ENCODE measurements around the gene ARL6IP1.
"Not testable (repeated sequence)": the region's sequence is repeated elsewhere in the genome, so short reads cannot be mapped to it uniquely, and the experiment has no call there.

ARL6IP1 gene

DNA sequence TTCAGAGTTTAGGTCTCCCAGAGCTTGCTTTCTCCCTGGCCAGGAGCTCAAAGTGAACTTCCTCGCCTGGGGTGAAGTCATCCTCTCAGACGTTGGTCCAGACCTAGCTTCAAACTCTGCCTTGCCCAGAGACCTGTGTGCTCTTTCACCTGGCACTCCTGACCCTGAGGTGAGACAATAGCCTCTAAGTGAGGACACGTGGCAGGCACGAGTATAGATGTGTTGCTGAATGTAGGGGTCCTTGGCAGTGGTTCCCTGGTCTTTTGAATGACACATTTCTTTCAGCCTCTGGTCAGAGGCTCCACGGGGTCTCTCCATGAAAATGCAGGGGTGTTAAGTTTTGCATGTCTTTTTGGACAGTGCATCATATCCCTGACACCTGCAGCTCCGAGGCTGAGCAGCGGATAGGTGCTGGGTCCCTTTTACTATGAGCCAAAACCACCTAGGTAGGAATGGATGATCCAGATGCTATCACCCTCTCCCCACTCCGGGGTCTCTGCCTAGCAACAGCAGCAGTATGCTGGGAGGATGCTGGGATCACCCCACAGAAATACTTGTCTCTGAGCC lies 20.8 kb downstream of the ARL6IP1 start:
- not testable (repeated sequence) for H3K4me3 ChIP-seq (ENCODE audit: low read length); H3K4me1 ChIP-seq (ENCODE audit: control insufficient read depth, low read depth, low read length); H3K27me3 ChIP-seq (ENCODE audit: insufficient read depth, low read length, poor library complexity); H2BK5ac ChIP-seq (ENCODE audit: low read length); H4K8ac ChIP-seq (ENCODE audit: low read depth, low read length); H3K18ac ChIP-seq (ENCODE audit: low read length); H3K4me2 ChIP-seq (ENCODE audit: low read length); H2BK15ac ChIP-seq (replicated peaks; ENCODE audit: low read depth); H3K9ac ChIP-seq (ENCODE audit: low read length); H2AK5ac ChIP-seq (ENCODE audit: low read length); H3K27ac ChIP-seq (ENCODE audit: low read depth, low read length); H3K56ac ChIP-seq (ENCODE audit: low read length); H2BK120ac ChIP-seq (ENCODE audit: low read depth, low read length); DNase-seq; H3K23ac ChIP-seq (ENCODE audit: low read length); H3K4ac ChIP-seq (ENCODE audit: low read depth, low read length); H4K5ac ChIP-seq (ENCODE audit: low read length); H3K79me1 ChIP-seq (ENCODE audit: low read length)
- WGBS (ENCODE audit: extremely low coverage, insufficient coverage, low lambda C conversion rate): no CpG with 5 or more reads among the region's 8 CpGs
- peaks cover 22% of the 10 kb centered on the region for H3K79me2 ChIP-seq (ENCODE audit: control insufficient read depth, insufficient read depth, low read length)
- H3K36me3 ChIP-seq (ENCODE audit: control insufficient read depth, insufficient read depth, low read length): peaks cover 16% of the 10 kb centered on the region

DNA sequence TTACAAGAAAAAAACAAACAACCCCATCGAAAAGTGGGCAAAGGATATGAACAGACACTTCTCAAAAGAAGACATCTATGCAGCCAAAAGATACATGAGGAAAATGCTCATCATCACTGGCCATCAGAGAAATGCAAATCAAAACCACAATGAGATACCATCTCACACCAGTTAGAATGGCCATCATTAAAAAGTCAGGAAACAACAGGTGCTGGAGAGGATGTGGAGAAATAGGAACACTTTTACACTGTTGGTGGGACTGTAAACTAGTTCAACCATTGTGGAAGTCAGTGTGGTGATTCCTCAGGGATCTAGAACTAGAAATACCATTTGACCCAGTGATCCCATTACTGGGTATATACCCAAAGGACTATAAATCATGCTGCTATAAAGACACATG lies 23.7 kb downstream of the ARL6IP1 start:
- not testable (repeated sequence) for H3K4ac ChIP-seq (ENCODE audit: low read depth, low read length); H2AK5ac ChIP-seq (ENCODE audit: low read length); H3K56ac ChIP-seq (ENCODE audit: low read length); H3K23ac ChIP-seq (ENCODE audit: low read length); H2BK15ac ChIP-seq (replicated peaks; ENCODE audit: low read depth); H4K5ac ChIP-seq (ENCODE audit: low read length); DNase-seq; H3K18ac ChIP-seq (ENCODE audit: low read length); H4K8ac ChIP-seq (ENCODE audit: low read depth, low read length); H3K4me3 ChIP-seq (ENCODE audit: low read length); H3K9ac ChIP-seq (ENCODE audit: low read length); H2BK120ac ChIP-seq (ENCODE audit: low read depth, low read length); H3K27me3 ChIP-seq (ENCODE audit: insufficient read depth, low read length, poor library complexity); H3K79me1 ChIP-seq (ENCODE audit: low read length); H3K4me1 ChIP-seq (ENCODE audit: control insufficient read depth, low read depth, low read length); H2BK5ac ChIP-seq (ENCODE audit: low read length); H3K36me3 ChIP-seq (ENCODE audit: control insufficient read depth, insufficient read depth, low read length); H3K27ac ChIP-seq (ENCODE audit: low read depth, low read length); H3K79me2 ChIP-seq (ENCODE audit: control insufficient read depth, insufficient read depth, low read length); H3K4me2 ChIP-seq (ENCODE audit: low read length)
- no CpG with 5 or more reads among the region's 1 CpG for WGBS (ENCODE audit: extremely low coverage, insufficient coverage, low lambda C conversion rate)

DNA sequence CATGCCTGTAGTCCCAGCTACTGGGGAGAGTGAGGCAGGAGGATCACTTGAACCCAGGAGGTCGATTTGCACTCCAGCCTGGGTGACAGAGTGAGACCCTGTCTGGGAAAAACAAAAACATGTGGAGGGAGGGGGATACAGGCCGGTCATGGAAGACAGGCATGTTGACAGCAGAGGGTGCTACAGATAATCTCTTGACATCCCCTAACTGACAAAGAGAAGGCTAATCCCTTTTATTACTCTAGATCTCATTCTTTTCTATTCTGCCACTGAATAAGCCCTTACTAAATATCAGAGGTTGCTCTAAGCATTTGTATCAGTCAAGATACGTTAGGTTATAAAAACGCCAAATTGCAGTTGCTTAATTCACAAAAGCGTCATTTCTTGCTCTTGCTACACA lies 25.0 kb downstream of the ARL6IP1 start:
- not testable (repeated sequence) for H2AK5ac ChIP-seq (ENCODE audit: low read length); H3K79me2 ChIP-seq (ENCODE audit: control insufficient read depth, insufficient read depth, low read length); H3K79me1 ChIP-seq (ENCODE audit: low read length); H2BK120ac ChIP-seq (ENCODE audit: low read depth, low read length); DNase-seq; H3K56ac ChIP-seq (ENCODE audit: low read length); H3K36me3 ChIP-seq (ENCODE audit: control insufficient read depth, insufficient read depth, low read length); H3K4me1 ChIP-seq (ENCODE audit: control insufficient read depth, low read depth, low read length); H2BK15ac ChIP-seq (replicated peaks; ENCODE audit: low read depth); H3K9ac ChIP-seq (ENCODE audit: low read length); H3K23ac ChIP-seq (ENCODE audit: low read length); H3K18ac ChIP-seq (ENCODE audit: low read length); H3K4me2 ChIP-seq (ENCODE audit: low read length); H4K5ac ChIP-seq (ENCODE audit: low read length); H3K27ac ChIP-seq (ENCODE audit: low read depth, low read length); H3K4me3 ChIP-seq (ENCODE audit: low read length); H2BK5ac ChIP-seq (ENCODE audit: low read length); H4K8ac ChIP-seq (ENCODE audit: low read depth, low read length); H3K27me3 ChIP-seq (ENCODE audit: insufficient read depth, low read length, poor library complexity); H3K4ac ChIP-seq (ENCODE audit: low read depth, low read length)
- WGBS (ENCODE audit: extremely low coverage, insufficient coverage, low lambda C conversion rate): no CpG with 5 or more reads among the region's 5 CpGs

DNA sequence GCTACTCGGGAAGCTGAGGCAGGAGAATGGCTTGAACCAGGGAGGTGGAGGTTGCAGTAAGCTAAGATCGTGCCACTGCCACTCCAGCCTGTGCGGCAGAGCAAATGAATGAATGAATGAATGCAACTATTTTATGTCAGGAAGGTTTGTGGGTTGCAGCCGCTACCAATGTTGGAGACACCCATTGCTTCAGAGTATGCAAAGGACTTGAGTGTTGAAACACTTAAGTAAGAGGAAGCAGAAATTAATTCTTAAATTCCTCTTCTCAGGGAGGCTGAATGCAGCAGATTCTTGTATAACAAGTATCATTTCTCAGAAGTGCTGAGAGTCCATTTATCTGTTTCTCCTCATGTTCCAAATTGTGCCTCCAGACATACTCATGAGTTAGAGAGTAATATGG lies 26.7 kb downstream of the ARL6IP1 start:
- not testable (repeated sequence) for H3K56ac ChIP-seq (ENCODE audit: low read length); H3K4me3 ChIP-seq (ENCODE audit: low read length); H3K4me2 ChIP-seq (ENCODE audit: low read length); H3K79me2 ChIP-seq (ENCODE audit: control insufficient read depth, insufficient read depth, low read length); H3K23ac ChIP-seq (ENCODE audit: low read length); H3K27me3 ChIP-seq (ENCODE audit: insufficient read depth, low read length, poor library complexity); H2BK15ac ChIP-seq (replicated peaks; ENCODE audit: low read depth); H3K4me1 ChIP-seq (ENCODE audit: control insufficient read depth, low read depth, low read length); H4K8ac ChIP-seq (ENCODE audit: low read depth, low read length); H2BK120ac ChIP-seq (ENCODE audit: low read depth, low read length); H2BK5ac ChIP-seq (ENCODE audit: low read length); H3K27ac ChIP-seq (ENCODE audit: low read depth, low read length); DNase-seq; H3K79me1 ChIP-seq (ENCODE audit: low read length); H3K18ac ChIP-seq (ENCODE audit: low read length); H3K4ac ChIP-seq (ENCODE audit: low read depth, low read length); H2AK5ac ChIP-seq (ENCODE audit: low read length); H3K36me3 ChIP-seq (ENCODE audit: control insufficient read depth, insufficient read depth, low read length); H4K5ac ChIP-seq (ENCODE audit: low read length); H3K9ac ChIP-seq (ENCODE audit: low read length)
- WGBS (ENCODE audit: extremely low coverage, insufficient coverage, low lambda C conversion rate): no CpG with 5 or more reads among the region's 4 CpGs

DNA sequence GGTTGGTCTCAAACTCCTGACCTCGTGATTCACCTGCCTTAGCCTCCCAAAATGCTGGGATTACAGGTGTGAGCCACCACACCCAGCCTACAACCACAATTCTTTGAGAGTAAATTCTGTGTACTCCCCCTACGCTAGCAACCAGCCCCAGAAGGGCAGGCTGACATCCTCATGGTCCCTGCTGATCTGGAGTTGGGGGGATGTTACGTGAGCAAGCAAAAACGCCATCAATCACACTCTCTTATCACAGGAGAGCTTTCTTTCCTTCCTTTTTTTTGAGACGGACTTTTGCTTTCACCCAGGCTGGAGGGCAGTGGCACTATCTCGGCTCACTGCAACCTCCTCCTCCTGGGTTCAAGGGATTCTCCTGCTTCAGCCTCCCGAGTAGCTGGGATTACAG lies 29.2 kb downstream of the ARL6IP1 start:
- H3K4ac ChIP-seq (ENCODE audit: low read depth, low read length); H2BK15ac ChIP-seq (replicated peaks; ENCODE audit: low read depth); H4K5ac ChIP-seq (ENCODE audit: low read length); H3K4me2 ChIP-seq (ENCODE audit: low read length); H3K56ac ChIP-seq (ENCODE audit: low read length); H2AK5ac ChIP-seq (ENCODE audit: low read length); H3K27me3 ChIP-seq (ENCODE audit: insufficient read depth, low read length, poor library complexity); H4K8ac ChIP-seq (ENCODE audit: low read depth, low read length); H3K4me1 ChIP-seq (ENCODE audit: control insufficient read depth, low read depth, low read length); H3K36me3 ChIP-seq (ENCODE audit: control insufficient read depth, insufficient read depth, low read length); H3K27ac ChIP-seq (ENCODE audit: low read depth, low read length); H2BK5ac ChIP-seq (ENCODE audit: low read length); H3K9ac ChIP-seq (ENCODE audit: low read length); DNase-seq; H3K18ac ChIP-seq (ENCODE audit: low read length); H3K79me1 ChIP-seq (ENCODE audit: low read length); H3K79me2 ChIP-seq (ENCODE audit: control insufficient read depth, insufficient read depth, low read length); H3K4me3 ChIP-seq (ENCODE audit: low read length); H2BK120ac ChIP-seq (ENCODE audit: low read depth, low read length); H3K23ac ChIP-seq (ENCODE audit: low read length): not testable (repeated sequence)
- WGBS (ENCODE audit: extremely low coverage, insufficient coverage, low lambda C conversion rate): no CpG with 5 or more reads among the region's 7 CpGs

DNA sequence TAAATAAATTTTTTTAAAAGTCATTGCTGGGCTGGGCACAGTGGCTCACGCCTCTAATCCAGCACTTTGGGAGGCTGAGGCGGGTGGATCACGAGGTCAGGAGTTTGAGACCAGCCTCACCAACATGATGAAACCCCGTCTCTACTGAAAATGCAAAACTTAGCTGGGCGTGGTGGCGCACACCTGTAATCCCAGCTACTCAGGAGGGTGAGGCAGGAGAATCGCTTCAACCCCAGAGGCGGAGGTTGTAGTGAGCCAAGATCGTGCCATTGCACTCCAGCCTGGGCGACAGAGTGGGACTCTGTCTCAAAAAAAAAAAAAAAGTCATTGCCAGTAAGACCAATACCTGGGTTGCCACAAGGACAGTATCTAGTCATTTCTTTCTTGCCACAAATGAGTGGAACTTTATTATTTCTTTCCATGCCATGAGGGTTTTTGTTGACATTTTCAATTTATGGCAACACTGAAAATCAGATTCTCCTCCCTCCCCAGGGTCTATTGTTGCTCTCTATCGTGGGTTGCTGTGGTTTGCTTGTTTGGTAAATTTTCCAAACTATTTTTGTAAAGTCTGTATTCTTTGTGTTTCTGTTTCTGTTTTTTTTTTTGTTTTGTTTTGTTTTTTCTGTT lies 30.9 kb downstream of the ARL6IP1 start:
- not testable (repeated sequence) for H3K4me2 ChIP-seq (ENCODE audit: low read length); H3K79me2 ChIP-seq (ENCODE audit: control insufficient read depth, insufficient read depth, low read length); H3K56ac ChIP-seq (ENCODE audit: low read length); H3K36me3 ChIP-seq (ENCODE audit: control insufficient read depth, insufficient read depth, low read length); H2BK120ac ChIP-seq (ENCODE audit: low read depth, low read length); H3K9ac ChIP-seq (ENCODE audit: low read length); H2BK15ac ChIP-seq (replicated peaks; ENCODE audit: low read depth); H3K23ac ChIP-seq (ENCODE audit: low read length); DNase-seq; H3K79me1 ChIP-seq (ENCODE audit: low read length); H3K4ac ChIP-seq (ENCODE audit: low read depth, low read length); H3K4me1 ChIP-seq (ENCODE audit: control insufficient read depth, low read depth, low read length); H2AK5ac ChIP-seq (ENCODE audit: low read length); H3K27me3 ChIP-seq (ENCODE audit: insufficient read depth, low read length, poor library complexity); H4K5ac ChIP-seq (ENCODE audit: low read length); H3K4me3 ChIP-seq (ENCODE audit: low read length); H3K18ac ChIP-seq (ENCODE audit: low read length); H4K8ac ChIP-seq (ENCODE audit: low read depth, low read length); H2BK5ac ChIP-seq (ENCODE audit: low read length); H3K27ac ChIP-seq (ENCODE audit: low read depth, low read length)
- no CpG with 5 or more reads among the region's 11 CpGs for WGBS (ENCODE audit: extremely low coverage, insufficient coverage, low lambda C conversion rate)

All from mesendoderm (in vitro differentiated cells).